Astrocyte of the cerebellum (primary cell): ENCODE results near the gene NPRL2.

Source experiments
- DNase-seq: peaks from one replicate; pipeline ENCODE4 v3.0.0-alpha.2; 2011; ENCODE audit warnings: low read depth
- H3K4me3 ChIP-seq: 2 replicates; pipeline ENCODE4 v1.5.1; 2011; ENCODE audit warnings: mild to moderate bottlenecking, low read depth, low read length, moderate library complexity
- CTCF ChIP-seq: IDR thresholded peaks from 2 replicates; pipeline ENCODE4 v1.5.1; 2012; ENCODE audit warnings: low read length, low read depth, moderate library complexity, mild to moderate bottlenecking; ENCODE audit errors: missing control alignments
- in situ Hi-C: cut with HindIII; loops from 2 replicates; pipeline ENCODE4 v1.10.0; 2017; ENCODE audit warnings: low sequenced_read_pairs

Gene NPRL2

GRCh38 chr3:50389414-50389767 is 38.8 kb upstream of the NPRL2 start:
- no peak for TF ChIP-seq CTCF
- DNase-seq: no peak
- no peak overlapping the region for H3K4me3 ChIP-seq
- in situ Hi-C loops: no loop called here

- no peak overlapping the region for H3K4me3 ChIP-seq
- peak; percentile 66 for DNase-seq
- TF ChIP-seq CTCF: no peak
- in situ Hi-C loops: no loop called here
Measured at GRCh38 chr3:50388720-50389413, 38.3 kb upstream of the NPRL2 start.

GRCh38 chr3:50388016-50388719 is 37.6 kb upstream of the NPRL2 start:
- H3K4me3 ChIP-seq: no peak overlapping the region
- TF ChIP-seq CTCF: peak; percentile 57
- no peak for DNase-seq
- in situ Hi-C loops: no loop called here

GRCh38 chr3:50385754-50386153 is 35.2 kb upstream of the NPRL2 start:
- DNase-seq: no peak
- TF ChIP-seq CTCF: no peak
- in situ Hi-C loops: no loop called here
- H3K4me3 ChIP-seq: no peak overlapping the region

- no peak for TF ChIP-seq CTCF
- in situ Hi-C loops: no loop called here
Measured at GRCh38 chr3:50383750-50384149, 33.2 kb upstream of the NPRL2 start.

GRCh38 chr3:50382722-50383121 is 32.1 kb upstream of the NPRL2 start:
- in situ Hi-C loops: no loop called here
- DNase-seq: no peak
- no peak overlapping the region for H3K4me3 ChIP-seq
- no peak for TF ChIP-seq CTCF

More at GRCh38 chr3:50383750-50384149, 33.2 kb upstream of the NPRL2 start:
- no peak for DNase-seq
- no peak overlapping the region for H3K4me3 ChIP-seq
